Hepatocyte (in vitro differentiated cells): ENCODE results near the gene FRY. TPM values are rescaled to one million over a fixed set of nuclear protein-coding genes. Genes with fewer than 3 reads are reported as not detected.

Experiments used
- DNase-seq: peaks from one replicate; pipeline ENCODE4 v3.0.0-alpha.2; 2016; ENCODE audit warnings: low spot score
- H2AFZ ChIP-seq: fragments of 200-600 bp; sonication (generic); 2 replicates; pipeline ENCODE4 v1.6.0; 2016; ENCODE audit warnings: antibody characterized with exemption, mild to moderate bottlenecking
- H3K27ac ChIP-seq: fragments of 200-600 bp; sonication (generic); 2 replicates; pipeline ENCODE4 v1.5.1; 2016; ENCODE audit warnings: mild to moderate bottlenecking
- H3K27me3 ChIP-seq: fragments of 200-600 bp; sonication (generic); 2 replicates; pipeline ENCODE4 v1.6.1; 2016
- H3K36me3 ChIP-seq: fragments of 200-600 bp; sonication (generic); replicated peaks from 2 replicates; pipeline ENCODE4 v1.5.1; 2016; ENCODE audit warnings: low read depth; ENCODE audit not compliant: insufficient read depth
- H3K4me1 ChIP-seq: fragments of 200-600 bp; sonication (generic); 2 replicates; pipeline ENCODE4 v1.5.1; 2016; ENCODE audit warnings: mild to moderate bottlenecking, moderate library complexity; ENCODE audit not compliant: insufficient read depth
- H3K4me2 ChIP-seq: fragments of 200-600 bp; sonication (generic); 2 replicates; pipeline ENCODE4 v1.6.0; 2016
- H3K4me3 ChIP-seq: fragments of 200-600 bp; sonication (generic); 2 replicates; pipeline ENCODE4 v1.5.1; 2016; ENCODE audit warnings: mild to moderate bottlenecking
- H3K79me2 ChIP-seq: fragments of 200-600 bp; sonication (generic); 2 replicates; pipeline ENCODE4 v1.6.0; 2017; ENCODE audit warnings: mild to moderate bottlenecking
- H3K9me2 ChIP-seq: fragments of 200-600 bp; sonication (generic); replicated peaks from 2 replicates; pipeline ENCODE4 v1.6.0; 2017; ENCODE audit warnings: mild to moderate bottlenecking; ENCODE audit not compliant: insufficient read depth
- H3K9me3 ChIP-seq: fragments of 200-600 bp; sonication (generic); 2 replicates; pipeline ENCODE4 v1.5.1; 2016; ENCODE audit warnings: low read depth, mild to moderate bottlenecking
- H4K20me1 ChIP-seq: fragments of 200-600 bp; sonication (generic); 2 replicates; pipeline ENCODE4 v1.6.0; 2016; ENCODE audit warnings: mild to moderate bottlenecking; ENCODE audit not compliant: insufficient read depth, poor library complexity, severe bottlenecking
- EZH2 ChIP-seq: fragments of 200-600 bp; sonication (generic); IDR thresholded peaks from 2 replicates; pipeline ENCODE4 v1.6.1; 2016; ENCODE audit warnings: antibody characterized with exemption, mild to moderate bottlenecking, borderline replicate concordance
- EZH2phosphoT487 ChIP-seq: fragments of 200-600 bp; sonication (generic); IDR thresholded peaks from one replicate; pipeline ENCODE4 v1.6.1; 2018; ENCODE audit warnings: antibody characterized with exemption, mild to moderate bottlenecking, low read depth, moderate library complexity; ENCODE audit not compliant: unreplicated experiment, severe bottlenecking
- WGBS: methylation state at CpG from one replicate; pipeline ENCODE4 v1.1.6; 2016; ENCODE audit warnings: low lambda C conversion rate; ENCODE audit errors: missing lambda C conversion rate; 5-methylcytosine and 5-hydroxymethylcytosine counted together
- polyA plus RNA-seq: library from polyadenylated mRNA; unstranded; fragments of >200 nt; fragmentation: Nextera tagmentation; extraction: Ambion mirVana; gene quantifications from 2 replicates; pipeline ENCODE4 v1.2.1, GENCODE V29; 2016
- total RNA-seq: library from RNA; depleted of rRNA; stranded (reverse); fragments of >200 nt; gene quantifications from 2 replicates; pipeline ENCODE4 v1.2.3, GENCODE V29; 2014
- TF ChIP-seq, protein P1 (sequence below): fragments of 200-600 bp; sonication (generic); IDR thresholded peaks from 2 replicates; pipeline ENCODE4 v1.5.1; 2016; ENCODE audit warnings: antibody characterized with exemption, mild to moderate bottlenecking; ENCODE audit not compliant: poor library complexity

The FRY gene
- total and polyA plus RNA-seq, 2 experiments from 2014 or later = 2.4 to 3.7 TPM

- Histone ChIP-seq H3K9me2 (no peaks in the 10 kb centered on the region), H3K79me2 (no peaks in the 10 kb centered on the region), H4K20me1 (no peaks in the 10 kb centered on the region), H3K4me1 (no peaks in the 10 kb centered on the region), H3K4me2 (no peak overlapping the region), H3K36me3 (no peaks in the 10 kb centered on the region), H3K27ac (no peak overlapping the region), H3K4me3 (no peak overlapping the region), H3K27me3 (no peaks in the 10 kb centered on the region), H3K9me3 (no peaks in the 10 kb centered on the region), H2AFZ (no peak overlapping the region)
- TF ChIP-seq, protein P1, sequence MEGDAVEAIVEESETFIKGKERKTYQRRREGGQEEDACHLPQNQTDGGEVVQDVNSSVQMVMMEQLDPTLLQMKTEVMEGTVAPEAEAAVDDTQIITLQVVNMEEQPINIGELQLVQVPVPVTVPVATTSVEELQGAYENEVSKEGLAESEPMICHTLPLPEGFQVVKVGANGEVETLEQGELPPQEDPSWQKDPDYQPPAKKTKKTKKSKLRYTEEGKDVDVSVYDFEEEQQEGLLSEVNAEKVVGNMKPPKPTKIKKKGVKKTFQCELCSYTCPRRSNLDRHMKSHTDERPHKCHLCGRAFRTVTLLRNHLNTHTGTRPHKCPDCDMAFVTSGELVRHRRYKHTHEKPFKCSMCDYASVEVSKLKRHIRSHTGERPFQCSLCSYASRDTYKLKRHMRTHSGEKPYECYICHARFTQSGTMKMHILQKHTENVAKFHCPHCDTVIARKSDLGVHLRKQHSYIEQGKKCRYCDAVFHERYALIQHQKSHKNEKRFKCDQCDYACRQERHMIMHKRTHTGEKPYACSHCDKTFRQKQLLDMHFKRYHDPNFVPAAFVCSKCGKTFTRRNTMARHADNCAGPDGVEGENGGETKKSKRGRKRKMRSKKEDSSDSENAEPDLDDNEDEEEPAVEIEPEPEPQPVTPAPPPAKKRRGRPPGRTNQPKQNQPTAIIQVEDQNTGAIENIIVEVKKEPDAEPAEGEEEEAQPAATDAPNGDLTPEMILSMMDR = no peak
- TF ChIP-seq EZH2phosphoT487 = no peak
- no peak for TF ChIP-seq EZH2
- WGBS = 87% methylated on average over 1 of the region's 1 CpG
- DNase-seq = no peak
Observed at GRCh38 chr13:32150239-32150638, 118.7 kb downstream of the FRY start.

GRCh38 chr13:32150794-32151193, 119.2 kb downstream of the FRY start:
- TF ChIP-seq EZH2phosphoT487 = no peak
- TF ChIP-seq, protein P1 = no peak
- no peak for TF ChIP-seq EZH2
- H4K20me1 ChIP-seq = no peaks in the 10 kb centered on the region
- no peak overlapping the region for H3K27ac ChIP-seq
- no peaks in the 10 kb centered on the region for H3K9me3 ChIP-seq
- DNase-seq = no peak
- H3K9me2 ChIP-seq = no peaks in the 10 kb centered on the region
- no peak overlapping the region for H2AFZ ChIP-seq
- H3K36me3 ChIP-seq = no peaks in the 10 kb centered on the region
- no peak overlapping the region for H3K4me3 ChIP-seq
- no peaks in the 10 kb centered on the region for H3K27me3 ChIP-seq
- H3K4me1 ChIP-seq = no peaks in the 10 kb centered on the region
- no peak overlapping the region for H3K4me2 ChIP-seq
- H3K79me2 ChIP-seq = no peaks in the 10 kb centered on the region
- WGBS = 33% methylated on average over 1 of the region's 1 CpG

DNA sequence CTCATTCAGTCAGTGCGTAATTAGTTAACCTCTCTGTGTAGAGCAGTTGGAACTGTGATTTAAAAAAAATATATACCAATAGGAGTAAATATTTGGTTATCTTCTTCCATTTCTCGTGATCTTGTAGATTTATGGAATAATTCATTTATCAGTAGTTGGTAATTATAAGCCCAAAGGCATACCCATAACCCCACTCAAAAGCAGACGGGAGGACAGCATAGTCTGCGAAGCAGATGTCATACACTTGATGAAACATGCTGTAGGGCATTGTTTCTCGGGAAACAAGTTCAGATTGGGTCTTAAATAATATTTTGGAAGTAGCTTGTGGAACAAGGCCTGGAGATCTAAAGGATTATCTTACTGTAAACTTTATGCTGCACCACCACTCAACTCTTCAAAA, 119.7 kb downstream of the FRY start:
- Histone ChIP-seq H3K27ac (no peak overlapping the region), H3K36me3 (no peaks in the 10 kb centered on the region), H3K9me3 (no peaks in the 10 kb centered on the region), H3K79me2 (no peaks in the 10 kb centered on the region), H4K20me1 (no peaks in the 10 kb centered on the region), H3K4me3 (no peak overlapping the region), H2AFZ (no peak overlapping the region), H3K4me2 (no peak overlapping the region), H3K4me1 (no peaks in the 10 kb centered on the region), H3K27me3 (no peaks in the 10 kb centered on the region), H3K9me2 (no peaks in the 10 kb centered on the region)
- no peak for DNase-seq
- 84% methylated on average over 5 of the region's 5 CpGs for WGBS
- TF ChIP-seq, protein P1 = no peak
- TF ChIP-seq EZH2phosphoT487 (no peak), EZH2 (no peak)

GRCh38 chr13:32153056-32153455, 121.5 kb downstream of the FRY start:
- DNase-seq = no peak
- Histone ChIP-seq H3K4me2 (no peak overlapping the region), H2AFZ (no peak overlapping the region), H3K36me3 (no peaks in the 10 kb centered on the region), H3K27ac (no peak overlapping the region), H3K4me1 (no peaks in the 10 kb centered on the region), H3K4me3 (no peak overlapping the region), H3K9me3 (no peaks in the 10 kb centered on the region), H3K79me2 (no peaks in the 10 kb centered on the region), H3K9me2 (no peaks in the 10 kb centered on the region), H3K27me3 (no peaks in the 10 kb centered on the region), H4K20me1 (no peaks in the 10 kb centered on the region)
- no peak for TF ChIP-seq EZH2
- no peak for TF ChIP-seq EZH2phosphoT487
- TF ChIP-seq, protein P1 = no peak
- 74% methylated on average over 3 of the region's 3 CpGs for WGBS
